Mucosa of gallbladder (tissue), 1 donor: ENCODE data around the gene MRAS. TPM values are rescaled to one million over a fixed set of nuclear protein-coding genes. Genes with fewer than 3 reads are reported as not detected.
"Not testable (repeated sequence)": the region's sequence is repeated elsewhere in the genome, so short reads cannot be mapped to it uniquely, and the experiment has no call there.

Source experiments
- DNase-seq: peaks from one replicate; pipeline ENCODE4 v3.0.0-alpha.2; 2020; ENCODE audit warnings: low spot score
- total RNA-seq: library from RNA; stranded (reverse); gene quantifications from one replicate; pipeline ENCODE4 v1.2.1, GENCODE V29; 2021
- donor health status: DM: no; HTN: no; CAD: no.

MRAS gene
- total RNA-seq, 1 donor from 2014 or later, result 31.7 TPM

DNA sequence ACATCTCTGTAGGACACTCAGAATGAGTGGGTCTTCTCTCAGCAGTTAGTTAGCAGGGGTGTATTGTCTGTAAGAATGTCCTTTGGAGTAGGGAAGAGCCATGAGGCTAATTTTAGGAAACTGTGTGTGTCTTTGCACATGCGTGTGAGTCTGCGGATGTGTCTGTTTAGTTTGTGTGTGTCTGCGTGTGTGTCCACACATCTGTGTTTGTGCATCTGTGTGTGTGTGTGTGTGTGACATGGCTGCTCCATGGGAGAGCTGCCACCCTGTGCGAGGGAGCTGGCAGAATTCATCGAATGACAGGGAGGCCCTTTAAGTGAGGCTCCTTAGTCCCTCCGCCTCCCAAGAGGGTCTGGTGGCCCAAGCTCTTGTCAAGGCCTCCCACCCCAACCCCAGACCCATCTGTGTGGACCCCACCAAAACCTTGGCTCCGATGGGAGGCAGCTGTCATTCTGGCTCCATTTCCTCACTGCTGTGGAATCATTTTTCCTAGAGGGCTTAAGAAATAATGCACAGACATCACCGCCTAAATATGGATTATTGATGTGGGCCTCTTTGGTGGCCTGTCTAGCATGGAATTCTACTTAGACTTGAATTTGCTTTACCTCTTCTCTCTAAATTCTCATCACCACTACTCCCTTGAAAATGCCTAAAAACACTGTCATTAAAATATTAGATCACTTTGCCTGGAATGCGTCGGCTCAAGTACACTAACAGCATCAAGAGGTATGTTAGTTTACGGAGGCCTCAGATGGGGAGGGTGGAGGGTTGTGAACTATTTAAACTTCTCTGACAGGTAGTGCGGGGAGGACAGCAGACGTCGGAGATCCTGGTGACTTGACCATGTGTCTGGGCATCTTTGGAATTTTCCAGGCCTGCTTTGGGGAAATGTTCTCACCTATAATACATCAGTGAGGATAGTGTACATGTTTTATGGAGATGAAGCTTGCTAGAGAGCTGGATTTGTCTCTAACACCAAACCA, 95.4 kb downstream of the MRAS start:
- no peak for DNase-seq

DNA sequence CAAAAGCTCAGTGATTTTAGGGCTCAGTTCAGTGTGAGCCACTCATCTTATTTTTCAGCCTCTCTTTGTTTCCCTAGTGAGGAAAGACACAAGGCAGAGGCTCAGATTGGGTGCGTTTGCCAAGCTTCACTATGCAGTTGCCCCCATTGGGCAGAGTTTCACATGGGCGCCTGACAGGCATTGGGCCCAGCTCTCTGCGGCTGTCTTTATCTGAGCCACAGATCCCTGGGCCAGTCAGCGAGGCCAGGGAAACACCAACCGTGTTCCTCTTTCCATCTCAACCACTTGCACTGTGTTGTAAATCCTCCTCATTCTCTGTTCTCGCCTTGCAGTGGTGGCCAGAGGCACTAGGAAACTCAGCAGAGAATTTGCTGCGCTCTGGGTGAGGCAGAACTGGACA, 96.9 kb downstream of the MRAS start:
- peak; percentile 23 for DNase-seq

DNA sequence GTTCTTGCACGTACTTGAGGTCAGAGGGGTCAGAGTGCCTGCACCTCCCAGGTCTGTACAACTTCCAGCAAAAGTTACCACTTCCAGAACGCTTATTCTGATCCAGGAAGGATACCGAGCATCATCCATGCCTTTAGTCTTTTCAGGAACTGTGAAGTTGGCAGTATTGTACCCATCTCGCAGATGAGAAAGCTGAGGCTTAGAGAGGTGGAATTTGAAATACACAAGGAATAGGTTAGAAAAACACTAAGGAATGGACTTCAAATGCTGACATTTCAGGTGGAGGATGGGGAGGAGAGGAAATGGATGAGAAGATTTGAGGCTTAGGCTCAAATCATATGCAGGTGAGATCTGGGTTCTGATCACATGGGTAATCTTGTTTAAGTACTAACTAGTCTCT, 97.3 kb downstream of the MRAS start:
- no peak for DNase-seq

DNA sequence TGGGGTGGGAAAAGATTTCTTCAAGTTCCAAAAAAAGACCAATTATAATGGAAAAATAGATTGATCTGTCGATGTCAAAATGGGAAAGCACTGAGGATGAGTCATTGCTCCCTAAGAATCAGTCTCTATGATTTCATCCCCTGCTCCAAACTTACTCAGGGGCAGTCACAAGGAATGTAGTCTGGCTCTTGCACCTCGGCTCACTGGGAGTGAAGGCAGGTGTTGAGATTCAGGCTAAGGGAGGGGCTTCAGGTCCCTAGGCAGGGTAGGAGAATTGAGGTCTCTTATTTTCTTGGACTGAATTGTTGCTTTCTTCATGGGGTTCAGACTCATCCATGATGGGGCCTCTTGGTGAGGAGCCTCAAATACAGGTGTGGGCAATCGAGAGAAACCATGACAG, 100.3 kb downstream of the MRAS start:
- no peak for DNase-seq

DNA sequence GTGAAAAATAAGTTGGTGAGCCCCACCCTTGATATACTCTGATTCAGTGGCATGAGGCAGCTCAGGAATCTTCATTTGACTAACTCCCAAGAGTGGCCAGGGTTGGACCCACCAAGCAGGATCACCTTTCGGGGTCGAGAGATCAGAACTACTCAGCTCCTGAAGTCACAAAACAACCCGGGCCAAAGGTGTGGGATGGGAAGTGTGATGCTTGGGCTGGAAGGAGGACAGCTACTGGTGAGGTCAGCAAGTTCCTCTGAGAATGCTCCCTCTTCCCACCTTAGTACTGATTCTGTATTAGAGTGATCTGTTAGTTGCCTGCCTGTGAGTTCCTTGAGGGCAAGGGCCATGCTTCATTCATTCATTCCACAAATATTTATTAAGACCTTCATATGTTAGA, 101.1 kb downstream of the MRAS start:
- no peak for DNase-seq

DNA sequence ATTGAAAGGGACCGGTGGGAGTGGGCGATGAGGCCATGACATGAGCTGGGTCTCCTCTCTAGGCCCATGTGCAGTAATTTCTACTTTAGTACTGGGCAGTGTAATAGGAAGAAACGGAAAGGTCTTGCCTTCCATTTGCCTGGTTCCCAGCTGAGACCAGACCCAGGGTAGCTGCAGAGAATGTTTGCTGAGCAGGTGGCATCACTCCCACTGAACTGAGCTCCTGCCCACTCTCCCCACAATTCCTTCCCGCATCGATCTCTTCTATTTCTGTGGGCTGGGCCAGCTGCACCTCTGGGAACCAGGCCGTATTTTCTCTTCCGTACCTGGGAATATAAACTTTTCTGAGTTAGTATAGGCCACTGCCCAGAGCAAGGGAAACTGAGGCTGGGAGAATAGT, 101.8 kb downstream of the MRAS start:
- DNase-seq, result no peak

DNA sequence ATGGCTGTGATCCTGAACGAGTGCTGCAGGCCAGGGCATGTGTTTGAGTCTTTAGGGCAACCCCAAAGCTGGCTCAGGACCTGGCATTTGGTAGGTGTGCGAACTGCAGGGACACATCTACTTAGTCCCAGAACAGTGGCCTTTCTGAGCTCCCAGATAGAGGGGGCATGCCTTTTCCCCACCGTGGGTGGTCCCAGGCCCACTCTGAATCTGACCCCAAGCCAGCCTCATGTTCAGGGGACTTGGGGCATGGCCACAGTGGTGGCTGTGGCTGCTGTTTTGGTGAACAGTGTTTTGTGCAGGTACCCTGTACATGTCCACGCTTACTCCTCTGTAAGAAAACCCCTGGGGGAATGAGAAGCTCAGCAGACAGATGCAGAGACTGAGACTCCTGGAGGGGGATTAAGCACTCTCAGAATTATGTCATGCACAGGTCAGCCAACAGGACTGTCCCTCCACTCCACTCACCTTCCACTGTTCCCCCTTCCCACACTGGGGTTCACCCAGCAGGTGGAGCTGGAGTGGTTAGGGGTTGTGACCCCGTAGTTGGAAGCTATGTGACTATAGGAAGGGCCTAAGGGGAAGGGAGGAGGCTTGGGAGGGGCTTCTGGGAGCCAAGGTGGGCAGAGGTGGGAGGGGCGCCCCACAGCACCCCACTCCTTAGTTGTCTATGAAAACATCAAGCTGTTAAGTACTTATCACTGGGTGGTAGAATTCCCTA, 102.5 kb downstream of the MRAS start:
- no peak for DNase-seq

DNA sequence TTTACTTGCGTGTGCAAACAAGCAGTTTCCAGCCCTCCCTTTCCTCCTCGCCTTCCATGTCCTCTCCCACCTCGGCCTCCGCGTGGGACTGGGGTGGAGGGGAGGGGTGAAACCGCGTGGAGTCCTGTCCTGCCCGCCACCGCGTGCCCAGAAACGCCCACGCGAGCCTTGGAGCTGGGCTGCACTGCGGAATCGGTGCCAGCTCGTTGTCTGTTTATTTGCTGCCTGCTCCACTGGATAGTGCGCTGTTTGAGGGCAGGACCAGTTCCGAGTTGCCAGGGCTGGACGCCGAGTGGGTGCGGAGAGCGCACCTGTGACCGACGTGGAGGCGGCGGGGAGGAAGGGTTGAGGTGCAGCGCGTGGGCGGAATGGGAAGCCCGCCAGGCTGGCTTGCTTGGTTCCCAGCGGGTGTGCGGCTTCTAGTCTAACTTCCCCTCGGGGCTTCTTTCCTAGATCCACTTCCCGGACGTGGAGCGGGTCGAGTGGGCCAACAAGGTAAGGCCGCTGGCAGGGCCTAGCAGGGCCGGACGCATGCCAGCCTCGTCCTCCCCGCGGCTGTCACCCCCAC, 103.3 kb downstream of the MRAS start:
- DNase-seq, result no peak

DNA sequence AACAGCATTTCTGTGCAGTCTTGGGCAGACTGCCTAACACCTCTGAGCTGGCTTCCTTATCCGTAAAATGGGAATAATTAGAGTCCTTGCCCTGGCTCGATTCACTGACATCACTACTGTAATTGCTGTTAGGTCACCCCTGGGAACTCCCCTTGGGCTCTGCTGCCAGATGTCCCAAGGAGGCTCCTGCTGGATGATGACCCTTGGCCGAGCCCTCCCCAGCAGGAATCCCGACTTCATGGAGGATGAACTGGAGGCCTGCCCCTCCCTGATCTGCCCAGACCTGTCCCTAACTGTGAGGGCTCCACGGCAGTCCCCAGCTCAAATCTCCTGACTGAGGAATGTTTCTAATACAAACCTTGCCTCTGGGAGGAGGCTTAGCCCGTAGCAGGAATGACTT, 104.1 kb downstream of the MRAS start:
- DNase-seq, result no peak

DNA sequence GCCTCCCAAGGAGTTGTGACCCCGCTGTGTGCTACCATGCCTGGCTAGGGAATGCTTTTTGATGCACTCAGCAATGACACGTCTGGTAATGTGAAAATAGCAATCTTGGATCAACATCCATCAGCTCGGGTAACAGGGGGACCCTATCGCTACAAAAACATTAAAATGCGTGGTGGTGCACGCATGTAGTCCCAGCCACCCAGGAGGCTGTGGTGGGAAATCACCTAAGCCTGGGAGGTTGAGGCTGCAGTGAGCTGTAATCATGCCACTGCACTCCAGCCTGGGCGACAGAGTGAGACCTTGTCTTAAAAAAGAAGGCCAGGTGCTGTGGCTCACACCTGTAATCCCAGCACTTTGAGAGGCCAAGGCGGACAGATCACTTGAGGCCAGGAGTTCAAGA, 105.6 kb downstream of the MRAS start:
- DNase-seq, result not testable (repeated sequence)

Other genes with a start within 250 kb of the MRAS start
- 13.7 TPM for gene DZIP1L, start 233.0 kb upstream of the MRAS start, total RNA-seq
- gene A4GNT, start 216.2 kb upstream of the MRAS start, total RNA-seq, result not detected
- gene DBR1, start 173.7 kb upstream of the MRAS start, total RNA-seq, result 19.2 TPM
- gene ARMC8, start 161.3 kb upstream of the MRAS start, total RNA-seq, result 40.8 TPM
- 2.6 TPM for gene NME9, start 18.7 kb upstream of the MRAS start, total RNA-seq
- gene ESYT3, start 86.0 kb downstream of the MRAS start, total RNA-seq, result 5.1 TPM
- gene CEP70, start 245.7 kb downstream of the MRAS start, total RNA-seq, result 49.5 TPM